HepG2 (cell line): Measurements from ENCODE around the gene H3-3A. TPM values are rescaled to one million over a fixed set of nuclear protein-coding genes. Genes with fewer than 3 reads are reported as not detected.

Source experiments
- ATAC-seq: fragments of 200-7000 bp; cut with Tn5 transposase; 3 replicates; pipeline ENCODE4 v1.9.1; 2020; ENCODE audit warnings: mild to moderate bottlenecking, moderate library complexity
- BruUV-seq: library from RNA; stranded (reverse); fragments of 400-500 nt; replicated peaks from 2 replicates; lab custom pipeline; 2021; lab: Mats Ljungman, UMichigan
- CTCF ChIA-PET: fragments of 300-600 bp; formaldehyde crosslinking; extraction: SDS; loops from one replicate; lab custom pipeline; 2021; ENCODE audit warnings: low total read pairs, inconsistent platforms, low intra/inter-chr PET ratio; lab: Yijun Ruan, JAX
- POLR2A ChIA-PET: fragments of 350-600 bp; sonication (Branson Sonifier 250); formaldehyde crosslinking; loops from one replicate; lab custom pipeline; 2020; ENCODE audit warnings: antibody characterized with exemption, inconsistent platforms; lab: Yijun Ruan, JAX
- DNase-seq: peaks from one replicate; pipeline ENCODE4 v3.0.0-alpha.2; 2015; ENCODE audit warnings: low spot score
- FAIRE-seq: peaks from 3 replicates; lab custom pipeline; 2011; peaks lifted over from hg19 to GRCh38; lab: Jason Lieb, UNC
- H2AFZ ChIP-seq: one replicate; pipeline ENCODE4 v1.6.1; 2011; ENCODE audit warnings: low read length, inconsistent platforms
- H3K27ac ChIP-seq: fragments of 300-600 bp; 3 replicates; pipeline ENCODE4 v1.8.0; 2011; ENCODE audit warnings: mixed run types, mild to moderate bottlenecking, mixed read lengths, low read length, inconsistent platforms; ENCODE audit not compliant: insufficient read depth; ENCODE audit errors: extremely low read length
- H3K27me3 ChIP-seq, 2 experiments: fragments of 200-600 bp in 1 of 2; 2 replicates in 1 of 2; 3 replicates in 1 of 2; pipeline versions ENCODE4 v1.6.0 to v1.8.0; 2011; ENCODE audit warnings: low read length in 2 of 2, mild to moderate bottlenecking in 2 of 2, moderate library complexity in 2 of 2, inconsistent platforms in 1 of 2; ENCODE audit not compliant: insufficient read depth in 2 of 2, control insufficient read depth in 1 of 2
- H3K36me3 ChIP-seq, 2 experiments: fragments of 200-600 bp in 1 of 2; replicated peaks in 1 of 2; 2 replicates in 1 of 2; 3 replicates in 1 of 2; pipeline versions ENCODE4 v1.5.1 to v1.8.0; 2011; ENCODE audit warnings: low read length in 2 of 2, inconsistent platforms in 1 of 2; ENCODE audit not compliant: insufficient read depth in 2 of 2, control insufficient read depth in 1 of 2
- H3K4me1 ChIP-seq: 2 replicates; pipeline ENCODE4 v1.5.1; 2012; ENCODE audit warnings: low read length, inconsistent platforms; ENCODE audit not compliant: insufficient read depth
- H3K4me2 ChIP-seq: 2 replicates; pipeline ENCODE4 v1.6.0; 2011; ENCODE audit warnings: low read depth, low read length, inconsistent platforms
- H3K4me3 ChIP-seq, 3 experiments: fragments of 200-600 bp in 1 of 3; sonication (generic), shearing (Covaris generic) in 1 of 3; replicated peaks in 1 of 3; 2 replicates each; pipeline ENCODE4 v1.5.1; 2011 to 2016; ENCODE audit warnings: low read length in 3 of 3, inconsistent platforms in 2 of 3, low read depth in 2 of 3, mild to moderate bottlenecking in 2 of 3, control low read depth in 1 of 3, mixed read lengths in 1 of 3; ENCODE audit not compliant: insufficient read depth in 1 of 3
- H3K79me2 ChIP-seq: one replicate; pipeline ENCODE4 v1.6.1; 2011; ENCODE audit warnings: low read length, inconsistent platforms; ENCODE audit not compliant: insufficient read depth
- H3K9ac ChIP-seq: 2 replicates; pipeline ENCODE4 v1.6.0; 2011; ENCODE audit warnings: mild to moderate bottlenecking, low read depth, low read length, inconsistent platforms; ENCODE audit not compliant: insufficient read depth
- H3K9me3 ChIP-seq: 2 replicates; pipeline ENCODE4 v1.5.1; 2012; ENCODE audit warnings: mild to moderate bottlenecking, low read length
- H4K20me1 ChIP-seq: 2 replicates; pipeline ENCODE4 v1.6.0; 2011; ENCODE audit warnings: inconsistent platforms, mild to moderate bottlenecking, low read length, moderate library complexity; ENCODE audit not compliant: insufficient read depth
- HES4 ChIP-seq: sonication (generic); formaldehyde crosslinking; IDR thresholded peaks from 2 replicates; pipeline ENCODE4 v1.9.0; 2021; ENCODE audit warnings: mild to moderate bottlenecking, missing genetic modification reagents, borderline replicate concordance
- ZNF256 ChIP-seq: sonication (generic); formaldehyde crosslinking; conservative IDR thresholded peaks from 2 replicates; pipeline ENCODE4 v1.4.0; 2020; ENCODE audit warnings: missing genetic modification reagents
- ZNF337 ChIP-seq: sonication (generic); formaldehyde crosslinking; IDR thresholded peaks from 2 replicates; pipeline ENCODE4 v1.5.1; 2020; ENCODE audit warnings: missing genetic modification reagents, low read depth, mild to moderate bottlenecking, borderline replicate concordance
- ZNF407 ChIP-seq: sonication (generic); formaldehyde crosslinking; IDR thresholded peaks from one replicate; pipeline ENCODE4 v1.5.1; 2020; ENCODE audit warnings: mild to moderate bottlenecking, missing genetic modification reagents; ENCODE audit errors: not compliant biosample characterization
- ZNF547 ChIP-seq: sonication (generic); formaldehyde crosslinking; IDR thresholded peaks from 2 replicates; pipeline ENCODE4 v1.5.1; 2020; ENCODE audit warnings: mild to moderate bottlenecking, missing genetic modification reagents
- whole genome bisulfite sequencing: methylation state at CpG from one replicate; pipeline ENCODE4 v1.1.6; 2017; ENCODE audit warnings: low lambda C conversion rate; 5-methylcytosine and 5-hydroxymethylcytosine counted together
- in situ Hi-C: cut with HindIII; loops from 2 replicates; pipeline ENCODE4 v1.10.0; 2017; ENCODE audit warnings: low pct_unique_long_range_greater_than_20kb; ENCODE audit not compliant: extremely low pct_ligation_motif_present
- intact Hi-C: fragments of 100-400 bp; cut with micrococcal nuclease; formaldehyde crosslinking; loops from one replicate; pipeline ENCODE4 v1.10.0; 2022; ENCODE audit not compliant: unreplicated experiment
- polyA plus RNA-seq, 8 experiments: library from polyadenylated mRNA; depleted of rRNA in 3 of 8; stranded (reverse) in 7 of 8; unstranded in 1 of 8; fragments of >200 nt; fragmentation: Illumina TruSeq in 4 of 8; extraction: Trizol in 4 of 8; gene quantifications; 2 replicates each; pipeline versions ENCODE4 v1.2.1 to v1.2.3, GENCODE V29; 2011 to 2016; ENCODE audit warnings: low read depth in 4 of 8, missing spikeins in 1 of 8, mixed read lengths in 1 of 8; ENCODE audit not compliant: insufficient read depth in 1 of 8
- total RNA-seq, 5 experiments: library from RNA; depleted of rRNA; stranded (reverse); fragments of >200 nt; fragmentation: Illumina TruSeq; extraction: Trizol; gene quantifications; 2 replicates each; pipeline ENCODE4 v1.2.3, GENCODE V29; 2016; ENCODE audit warnings: low read depth in 1 of 5

Gene H3-3A
- total and polyA plus RNA-seq, 2 of the 13 experiments (the other 11 are each of a cell fraction or from before 2014, with no cell fraction given), result 221 to 320 TPM

GRCh38 chr1:226059709-226060108, 2.8 kb upstream of the H3-3A start:
- Histone ChIP-seq H3K79me2 (peaks cover 20% of the 10 kb centered on the region), H2AFZ (no peak overlapping the region), H3K27me3 (no peaks in the 10 kb centered on the region; a peak in 1 of 5 replicates), H3K4me2 (no peak overlapping the region), H3K4me3 (no peak overlapping the region), H3K4me1 (peaks cover 11% of the 10 kb centered on the region), H3K27ac (no peak overlapping the region), H3K36me3 (no peaks in the 10 kb centered on the region), H4K20me1 (peaks cover 15% of the 10 kb centered on the region), H3K9me3 (no peaks in the 10 kb centered on the region), H3K9ac (no peak overlapping the region)
- ATAC-seq (no peak), FAIRE-seq (no peak), DNase-seq (no peak)
- POLR2A ChIA-PET, result no interaction called here
- CTCF ChIA-PET, result no interaction called here
- no TSS peak for BruUV-seq
- 100% methylated on average over 1 of the region's 1 CpG for WGBS
- in situ Hi-C loops (no loop called here), intact Hi-C loops (loop anchor here (5.0 kb wide), 1 partner anchor 32 kb away; no protein-coding TSS in a partner anchor)
- TF ChIP-seq ZNF407 (CRISPR knock-in tag), result no peak
- TF ChIP-seq ZNF547, result no peak
- no peak for TF ChIP-seq HES4 (CRISPR knock-in tag)
- TF ChIP-seq ZNF256 (CRISPR knock-in tag), result no peak
- TF ChIP-seq ZNF337 (CRISPR knock-in tag), result no peak
